Measurements from ENCODE around the gene RBM18.

The RBM18 gene

DNA sequence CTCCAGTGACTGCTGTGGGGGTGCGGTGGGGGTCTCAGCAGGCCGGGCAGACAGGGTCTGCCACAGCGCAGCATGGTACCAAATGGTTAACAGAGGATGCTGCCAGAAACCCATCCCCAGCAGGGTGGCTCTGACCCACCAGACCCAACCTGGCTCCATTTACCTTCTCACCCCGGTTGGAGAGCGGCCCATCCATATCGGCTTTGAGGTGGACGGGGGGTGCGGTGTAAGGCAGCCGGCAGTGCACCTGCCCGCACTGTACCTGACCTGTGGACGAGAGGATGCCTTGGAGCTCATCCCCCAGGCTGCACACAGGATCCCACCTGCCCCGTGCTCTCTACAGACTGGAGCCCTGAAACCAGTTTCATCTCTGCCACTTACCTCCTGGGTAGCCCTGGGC, 55.2 kb downstream of the RBM18 start:
- in situ Hi-C loops (cut with MboI; ENCODE audit: low sequenced_read_pairs, unreplicated experiment), result no loop called here
- TF ChIP-seq, protein P1, sequence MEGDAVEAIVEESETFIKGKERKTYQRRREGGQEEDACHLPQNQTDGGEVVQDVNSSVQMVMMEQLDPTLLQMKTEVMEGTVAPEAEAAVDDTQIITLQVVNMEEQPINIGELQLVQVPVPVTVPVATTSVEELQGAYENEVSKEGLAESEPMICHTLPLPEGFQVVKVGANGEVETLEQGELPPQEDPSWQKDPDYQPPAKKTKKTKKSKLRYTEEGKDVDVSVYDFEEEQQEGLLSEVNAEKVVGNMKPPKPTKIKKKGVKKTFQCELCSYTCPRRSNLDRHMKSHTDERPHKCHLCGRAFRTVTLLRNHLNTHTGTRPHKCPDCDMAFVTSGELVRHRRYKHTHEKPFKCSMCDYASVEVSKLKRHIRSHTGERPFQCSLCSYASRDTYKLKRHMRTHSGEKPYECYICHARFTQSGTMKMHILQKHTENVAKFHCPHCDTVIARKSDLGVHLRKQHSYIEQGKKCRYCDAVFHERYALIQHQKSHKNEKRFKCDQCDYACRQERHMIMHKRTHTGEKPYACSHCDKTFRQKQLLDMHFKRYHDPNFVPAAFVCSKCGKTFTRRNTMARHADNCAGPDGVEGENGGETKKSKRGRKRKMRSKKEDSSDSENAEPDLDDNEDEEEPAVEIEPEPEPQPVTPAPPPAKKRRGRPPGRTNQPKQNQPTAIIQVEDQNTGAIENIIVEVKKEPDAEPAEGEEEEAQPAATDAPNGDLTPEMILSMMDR (IDR thresholded peaks at IDR 0.05; ENCODE audit: borderline replicate concordance, control extremely low read depth, extremely low read depth, insufficient read depth, missing control alignments), result no peak
- DNase-seq (ENCODE audit: low spot score), result no peak

DNA sequence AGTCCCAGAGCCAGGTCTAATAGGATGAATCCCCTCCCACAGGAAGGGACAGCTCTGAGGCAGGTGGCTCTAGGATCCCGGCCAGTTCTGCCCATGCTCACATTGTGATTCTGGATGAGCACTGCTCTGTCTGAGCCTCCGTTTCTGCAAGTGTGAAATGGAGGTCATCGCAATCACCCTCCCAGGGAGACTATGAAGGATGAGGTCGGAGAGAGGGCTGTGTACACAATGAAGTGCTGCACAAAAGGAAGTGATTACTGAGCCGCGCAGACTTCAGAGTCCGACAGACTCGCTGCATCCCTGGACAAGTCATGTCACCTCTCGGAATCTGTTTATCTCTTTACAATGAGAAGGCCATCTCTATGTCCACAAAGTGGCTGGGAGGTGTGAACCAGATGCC, 57.5 kb downstream of the RBM18 start:
- TF ChIP-seq, protein P1 (IDR thresholded peaks at IDR 0.05; ENCODE audit: borderline replicate concordance, control extremely low read depth, extremely low read depth, insufficient read depth, missing control alignments), result no peak
- in situ Hi-C loops (cut with MboI; ENCODE audit: low sequenced_read_pairs, unreplicated experiment), result no loop called here

GRCh38 chr9:122206118-122207046, 58.3 kb downstream of the RBM18 start:
- no peak for DNase-seq (ENCODE audit: low spot score)
- in situ Hi-C loops (cut with MboI; ENCODE audit: low sequenced_read_pairs, unreplicated experiment), result no loop called here
- TF ChIP-seq, protein P1 (IDR thresholded peaks at IDR 0.05; ENCODE audit: borderline replicate concordance, control extremely low read depth, extremely low read depth, insufficient read depth, missing control alignments), result no peak

More for the DNA sequence above, 57.5 kb downstream of the RBM18 start:
- no peak for DNase-seq (ENCODE audit: low spot score)

DNA sequence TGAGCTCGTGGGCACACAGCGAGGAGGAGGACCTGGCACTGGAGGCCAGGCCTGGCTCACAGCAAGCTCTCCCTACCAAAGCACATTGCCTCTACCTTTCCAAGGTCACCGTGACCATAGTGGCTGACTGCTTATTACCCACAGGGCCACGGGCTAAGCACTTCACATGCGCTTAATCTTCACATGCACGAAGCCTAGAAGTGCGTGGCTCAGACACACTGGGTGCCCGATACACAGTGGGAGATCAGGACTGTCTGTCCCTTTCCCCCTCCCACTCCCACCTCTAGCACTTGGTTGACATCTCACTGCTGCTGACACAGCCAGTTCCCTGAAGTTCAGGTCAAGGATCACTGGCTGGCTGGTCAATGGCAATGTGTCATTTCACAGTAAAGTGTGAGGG, 59.5 kb downstream of the RBM18 start:
- TF ChIP-seq, protein P1 (IDR thresholded peaks at IDR 0.05; ENCODE audit: borderline replicate concordance, control extremely low read depth, extremely low read depth, insufficient read depth, missing control alignments), result no peak
- no peak for DNase-seq (ENCODE audit: low spot score)
- in situ Hi-C loops (cut with MboI; ENCODE audit: low sequenced_read_pairs, unreplicated experiment), result no loop called here

DNA sequence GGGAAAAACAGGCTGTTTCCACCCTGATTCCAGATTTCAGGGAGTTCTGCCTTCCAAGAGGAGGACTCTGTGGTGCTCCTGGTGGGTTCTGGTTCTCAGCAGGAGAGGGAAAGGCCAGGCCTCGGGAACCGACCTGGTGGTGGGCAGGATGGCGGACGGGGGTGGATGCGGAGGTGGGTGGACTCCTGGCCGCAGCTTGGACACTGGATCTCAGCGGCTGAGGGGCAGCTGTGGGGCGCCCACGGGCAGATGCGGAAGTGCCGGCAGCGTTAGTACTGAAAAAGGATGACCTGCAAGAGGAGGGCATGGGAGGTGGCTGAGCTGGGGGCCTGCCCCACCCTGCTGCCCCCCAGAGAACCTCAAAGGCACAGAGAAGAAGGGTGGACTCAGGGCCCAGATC, 60.1 kb downstream of the RBM18 start:
- in situ Hi-C loops (cut with MboI; ENCODE audit: low sequenced_read_pairs, unreplicated experiment), result no loop called here
- TF ChIP-seq, protein P1 (IDR thresholded peaks at IDR 0.05; ENCODE audit: borderline replicate concordance, control extremely low read depth, extremely low read depth, insufficient read depth, missing control alignments), result no peak
- DNase-seq (ENCODE audit: low spot score), result no peak

GRCh38 chr9:122204055-122204454, 60.6 kb downstream of the RBM18 start:
- in situ Hi-C loops (cut with MboI; ENCODE audit: low sequenced_read_pairs, unreplicated experiment), result no loop called here
- TF ChIP-seq, protein P1 (IDR thresholded peaks at IDR 0.05; ENCODE audit: borderline replicate concordance, control extremely low read depth, extremely low read depth, insufficient read depth, missing control alignments), result no peak
- no peak for DNase-seq (ENCODE audit: low spot score)

Measured in GM13976 (cell line).